ENCODE data around the gene SETD5.
A peak's percentile ranks its signal among the peaks of the same experiment; 100 is the strongest.

SETD5 gene

DNA sequence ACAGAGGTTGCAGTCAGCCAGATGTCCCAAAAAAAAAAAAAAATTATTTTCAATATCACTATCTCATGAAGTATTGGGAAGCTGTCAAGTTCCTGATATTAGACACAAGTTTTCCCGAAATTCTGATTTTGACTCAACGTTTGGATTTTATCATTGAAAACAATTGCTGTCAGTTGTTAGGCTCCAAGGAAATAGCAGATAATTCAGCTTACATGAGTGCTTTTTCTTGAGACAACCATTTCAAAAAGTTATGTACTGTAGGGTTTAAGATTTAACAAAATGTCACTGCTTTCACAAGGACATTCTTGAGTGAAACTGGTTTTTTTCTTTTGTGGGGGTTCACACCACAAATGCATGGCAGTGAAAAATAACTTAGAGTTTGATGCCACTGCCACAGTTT is 9.3 kb upstream of the SETD5 start:
- DNase-seq = no peak

DNA sequence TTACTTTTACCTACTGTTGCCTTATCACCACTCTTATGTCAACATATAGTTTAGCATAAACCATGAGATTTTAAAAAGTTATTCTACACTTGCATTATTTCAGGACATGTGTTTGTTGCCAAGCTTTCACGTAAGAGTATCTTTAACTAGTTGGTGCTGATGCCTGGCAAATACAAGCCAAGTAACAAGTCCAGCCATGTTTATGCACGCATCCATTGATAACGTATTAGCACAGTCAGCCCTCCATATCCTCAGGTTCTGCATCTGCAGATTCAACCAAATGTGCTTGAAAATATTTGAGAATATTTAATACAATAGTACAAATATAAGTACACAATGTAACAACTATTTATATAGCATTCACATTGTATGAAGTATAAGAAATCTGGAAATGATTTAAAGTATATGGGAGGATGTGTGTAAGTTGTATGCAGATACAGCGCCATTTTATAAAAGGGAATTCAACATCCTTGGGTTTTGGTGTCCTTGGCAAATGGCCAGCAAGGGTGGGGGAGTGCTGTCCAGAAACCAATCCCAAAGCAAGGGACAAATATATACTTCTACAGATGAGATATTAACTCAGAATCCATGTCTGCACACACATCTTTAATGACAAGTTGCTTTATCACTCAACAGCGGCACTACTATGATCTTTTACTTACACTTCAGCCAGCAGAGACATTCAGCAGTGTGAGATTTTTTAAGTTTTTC is 8.7 kb upstream of the SETD5 start:
- DNase-seq = no peak

DNA sequence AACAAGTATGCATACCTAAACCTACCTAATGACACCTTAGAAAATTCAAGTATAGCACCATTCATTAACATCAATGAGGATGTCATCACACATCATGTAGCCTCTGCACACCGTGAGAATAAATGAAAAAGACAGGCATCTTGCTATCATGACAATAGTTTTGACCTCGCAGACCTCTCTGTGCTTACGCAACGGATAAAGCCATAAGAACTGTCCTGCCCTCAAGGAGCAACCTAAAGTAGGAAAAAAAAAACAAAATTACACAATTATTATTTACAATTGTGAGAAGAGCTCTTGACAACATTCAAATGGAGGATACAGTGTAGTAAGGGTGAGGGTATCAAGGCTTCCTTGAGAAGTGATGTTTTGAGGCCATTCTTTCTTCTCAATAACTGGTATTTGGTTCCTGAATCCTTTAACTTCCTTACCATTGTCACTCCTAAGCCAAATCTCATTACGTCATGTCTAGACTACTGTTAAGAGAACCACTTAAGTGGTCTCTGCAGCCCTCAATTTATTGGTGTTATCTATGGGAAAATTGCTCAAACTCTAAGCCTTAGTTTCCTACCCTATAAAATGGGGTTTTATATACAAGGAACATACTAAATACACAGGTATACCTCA is 7.0 kb upstream of the SETD5 start:
- no peak for DNase-seq

DNA sequence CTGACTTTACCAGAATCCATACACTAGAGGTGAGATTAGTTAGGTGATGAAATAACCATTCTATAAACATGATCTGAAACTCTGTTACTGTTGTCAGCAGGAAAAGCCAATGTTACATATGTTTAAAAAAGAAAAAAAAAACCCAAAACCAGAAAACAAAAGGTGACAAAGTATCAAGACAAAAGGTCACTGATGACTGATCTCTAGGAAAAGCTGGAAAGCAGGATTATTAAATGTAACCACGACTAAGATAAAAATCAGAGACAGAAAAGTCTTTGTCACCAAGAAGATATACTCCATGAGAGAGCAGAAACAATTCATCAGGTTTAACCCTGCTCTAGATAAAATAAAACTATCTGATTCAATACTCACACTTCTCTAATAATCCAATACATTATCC is 5.4 kb upstream of the SETD5 start:
- DNase-seq = no peak

DNA sequence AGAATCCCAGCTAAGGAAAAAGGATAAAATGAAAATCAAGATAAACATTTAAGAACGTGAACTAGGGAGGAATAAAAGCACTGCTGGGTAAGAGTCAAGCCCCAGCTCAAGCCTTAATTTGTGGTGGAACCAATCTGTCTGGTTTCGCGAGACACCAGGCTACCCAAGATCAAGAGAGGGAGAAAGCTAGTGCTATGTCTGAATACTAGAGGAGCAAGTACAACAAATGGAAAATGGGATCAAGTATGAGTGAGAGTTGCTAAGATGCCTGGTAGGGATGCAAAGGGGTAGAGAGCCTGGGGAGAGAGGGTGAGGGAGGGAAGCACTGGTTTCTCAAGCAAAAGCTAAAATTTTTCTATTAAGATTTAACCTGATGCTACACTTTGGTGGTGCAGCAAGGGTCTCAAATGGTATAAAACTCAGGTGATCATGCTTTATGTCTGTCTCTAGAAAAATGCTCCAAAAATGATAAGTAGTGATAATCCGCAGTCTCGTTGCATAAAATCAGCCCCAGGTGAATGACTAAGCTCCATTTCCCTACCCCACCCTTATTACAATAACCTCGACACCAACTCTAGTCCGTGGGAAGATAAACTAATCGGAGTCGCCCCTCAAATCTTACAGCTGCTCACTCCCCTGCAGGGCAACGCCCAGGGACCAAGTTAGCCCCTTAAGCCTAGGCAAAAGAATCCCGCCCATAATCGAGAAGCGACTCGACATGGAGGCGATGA is 1.7 kb upstream of the SETD5 start:
- no peak for DNase-seq

DNA sequence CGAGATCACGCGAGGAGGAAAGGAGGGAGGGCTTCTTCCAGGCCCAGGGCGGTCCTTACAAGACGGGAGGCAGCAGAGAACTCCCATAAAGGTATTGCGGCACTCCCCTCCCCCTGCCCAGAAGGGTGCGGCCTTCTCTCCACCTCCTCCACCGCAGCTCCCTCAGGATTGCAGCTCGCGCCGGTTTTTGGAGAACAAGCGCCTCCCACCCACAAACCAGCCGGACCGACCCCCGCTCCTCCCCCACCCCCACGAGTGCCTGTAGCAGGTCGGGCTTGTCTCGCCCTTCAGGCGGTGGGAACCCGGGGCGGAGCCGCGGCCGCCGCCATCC is 1.1 kb upstream of the SETD5 start:
- DNase-seq = peak; percentile 79 to 88

DNA sequence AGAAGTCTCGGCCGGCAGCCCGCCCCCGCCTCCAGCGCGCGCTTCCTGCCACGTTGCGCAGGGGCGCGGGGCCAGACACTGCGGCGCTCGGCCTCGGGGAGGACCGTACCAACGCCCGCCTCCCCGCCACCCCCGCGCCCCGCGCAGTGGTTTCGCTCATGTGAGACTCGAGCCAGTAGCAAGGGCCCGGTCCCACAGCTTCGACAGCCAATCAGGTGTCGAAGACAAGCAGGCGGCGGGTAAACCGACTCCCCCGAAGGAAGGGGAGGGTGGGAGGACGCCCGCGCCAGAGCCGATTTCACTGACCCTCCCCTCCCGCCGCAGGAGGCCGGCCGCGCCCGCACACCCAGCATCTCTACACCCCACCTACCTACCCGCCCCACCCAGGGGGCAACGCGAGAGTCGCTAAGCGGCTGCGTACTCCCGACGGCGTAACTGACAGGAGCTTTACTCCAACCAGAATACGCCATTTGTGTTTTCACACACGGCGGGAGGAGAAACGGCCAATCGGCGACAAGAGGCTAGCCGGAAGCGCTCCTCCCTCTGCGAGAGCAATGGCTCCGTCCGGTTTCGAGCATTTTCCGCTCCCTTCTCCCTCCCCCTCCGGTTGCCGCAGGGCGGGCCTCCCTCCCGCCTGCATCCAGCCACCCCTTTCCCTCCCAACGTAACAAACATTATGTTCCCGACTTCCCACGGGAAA is 633 bp upstream of the SETD5 start:
- peak; percentile 93 to 95 for DNase-seq

DNA sequence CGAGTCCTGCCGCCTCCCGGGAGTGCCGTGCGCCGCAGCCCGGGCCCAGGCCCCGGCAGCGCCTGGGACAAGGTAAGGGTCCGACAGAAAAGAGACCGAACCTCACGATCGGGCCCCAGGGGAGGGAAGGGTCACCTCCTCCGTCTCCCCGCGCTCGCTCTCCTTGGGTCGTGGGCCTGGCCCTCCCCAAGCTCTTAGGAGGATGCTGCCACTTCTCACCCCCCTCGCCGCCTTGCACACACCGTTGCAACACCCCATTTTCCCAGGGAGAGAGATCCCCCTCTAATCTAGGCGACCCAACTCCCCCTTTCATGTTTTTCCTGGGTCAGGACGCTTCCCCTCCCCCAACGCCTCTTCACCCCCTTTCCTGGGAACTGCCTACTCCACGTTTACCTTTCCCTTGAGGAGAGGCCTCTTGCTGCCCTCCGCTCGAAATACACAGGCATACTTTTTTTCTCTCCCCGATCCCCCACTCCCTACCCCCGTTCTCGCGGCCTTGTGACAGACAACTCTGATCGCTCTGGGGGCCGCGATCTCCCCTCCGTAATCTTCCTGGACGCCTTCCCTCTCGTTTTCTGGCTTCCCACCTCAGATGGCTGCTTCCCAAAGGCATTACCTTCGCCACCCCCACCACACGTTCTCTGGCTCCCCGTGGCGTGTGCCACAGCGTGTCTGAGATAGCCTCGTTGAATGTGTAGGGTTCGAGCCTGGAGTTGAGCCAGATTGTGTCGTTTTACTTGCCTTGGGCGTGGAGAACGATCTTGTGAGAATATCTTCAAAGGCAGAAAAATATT is 688 bp downstream of the SETD5 start:
- DNase-seq = no peak

DNA sequence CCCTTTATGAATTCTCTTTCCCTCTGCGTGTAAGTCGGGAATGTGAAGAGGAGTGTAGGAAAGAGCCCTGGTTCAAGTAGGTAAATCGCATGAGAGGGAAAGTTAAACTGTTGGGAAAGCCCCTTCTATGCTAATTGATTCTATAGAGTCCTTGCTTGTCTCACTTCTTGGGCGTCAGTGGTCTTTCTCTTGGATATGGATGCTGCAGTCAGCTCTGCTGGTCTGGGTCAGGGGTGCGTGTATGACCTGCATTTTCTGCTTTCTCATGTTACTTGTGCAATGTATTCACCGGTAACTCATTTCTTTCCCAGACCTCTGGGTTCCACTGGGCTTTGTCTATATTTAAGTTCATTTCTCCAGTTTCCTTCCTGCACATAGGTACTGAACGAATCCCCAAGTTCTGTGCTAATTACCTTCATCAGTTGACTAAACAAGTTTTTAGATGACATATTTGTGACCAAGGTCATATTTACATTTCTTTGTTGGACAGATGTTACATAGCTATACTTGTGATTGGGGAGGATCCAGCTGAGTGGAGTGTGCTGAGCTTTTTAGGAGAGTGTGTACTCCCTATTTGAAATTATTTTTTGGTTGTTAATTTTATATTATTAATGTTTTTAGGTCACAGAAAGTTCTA is 1.4 kb downstream of the SETD5 start:
- no peak for DNase-seq

DNA sequence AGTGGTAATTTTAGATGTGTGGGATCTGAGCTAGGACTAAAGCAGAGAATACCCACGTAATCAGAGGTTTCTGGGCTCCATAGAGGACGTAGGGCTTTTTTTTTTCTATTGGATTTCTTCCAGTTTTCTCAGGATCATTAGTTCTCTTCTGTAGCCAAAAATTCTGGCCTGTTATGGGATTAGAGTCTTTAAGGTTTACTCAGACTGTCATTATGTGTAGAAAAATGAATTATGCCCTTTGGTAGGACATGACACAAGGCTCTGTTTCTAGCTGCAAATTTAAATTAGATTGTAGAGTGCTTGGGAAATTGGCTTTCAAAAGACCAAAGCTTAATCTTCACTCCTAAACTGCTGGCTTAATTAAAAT is 1.9 kb downstream of the SETD5 start:
- DNase-seq = no peak

DNA sequence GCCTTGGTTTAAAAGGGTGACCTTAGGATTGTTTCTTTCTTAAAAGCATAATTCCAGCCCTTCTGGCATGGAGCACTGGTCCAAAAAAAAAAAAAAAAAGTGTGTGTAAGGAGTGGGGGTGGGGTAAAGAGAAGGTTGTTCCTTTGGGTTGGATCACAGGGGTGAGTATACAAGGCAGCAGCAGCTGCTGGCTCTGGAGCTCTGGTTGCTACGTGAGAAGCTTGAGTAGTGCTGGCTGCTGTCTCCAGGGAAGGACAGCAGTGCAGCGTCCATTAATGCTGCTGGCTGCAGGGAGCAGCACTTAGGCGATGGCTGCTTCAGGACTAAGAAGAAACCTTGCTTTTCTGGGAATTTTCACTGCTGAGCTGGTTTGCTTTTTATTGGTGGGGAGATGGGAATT is 2.3 kb downstream of the SETD5 start:
- peak in 1 of 2 experiments; percentile 34 for DNase-seq

DNA sequence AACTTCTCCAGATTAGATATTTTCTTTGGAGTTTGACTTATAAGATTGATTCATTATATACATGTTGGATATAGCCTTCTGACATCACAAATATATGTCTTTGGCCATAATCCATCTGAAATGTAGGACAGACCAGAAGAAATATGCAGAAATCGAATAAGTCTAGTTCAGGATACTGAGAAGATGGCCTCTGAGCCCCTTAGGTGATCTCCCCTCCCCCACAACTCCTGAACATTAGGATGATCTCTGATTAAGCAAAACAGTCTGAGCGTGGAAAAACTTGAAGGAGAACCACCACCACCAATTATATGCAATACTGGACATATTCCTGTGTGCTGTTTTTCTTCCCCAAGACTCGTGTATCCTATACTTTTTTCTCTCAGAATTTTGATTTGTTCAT is 3.2 kb downstream of the SETD5 start:
- no peak for DNase-seq

DNA sequence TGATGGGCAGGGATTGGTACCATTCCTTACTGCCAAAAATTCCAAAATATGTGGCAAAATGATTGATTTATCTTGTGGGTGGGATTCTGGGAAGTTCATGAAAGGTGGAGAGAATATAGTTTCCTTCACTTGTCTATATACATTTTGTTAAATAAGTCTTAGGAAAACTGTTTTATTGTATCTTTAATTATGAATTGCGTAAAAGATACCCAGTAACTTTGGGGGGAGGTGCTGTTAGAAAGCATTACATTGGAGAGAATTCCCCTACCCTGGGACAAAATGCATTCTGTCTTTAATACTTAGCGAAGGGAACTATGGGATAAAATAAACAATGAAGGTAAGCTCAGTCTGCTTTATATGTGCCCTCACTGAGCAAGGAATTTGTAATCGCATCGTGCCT is 4.6 kb downstream of the SETD5 start:
- no peak for DNase-seq

DNA sequence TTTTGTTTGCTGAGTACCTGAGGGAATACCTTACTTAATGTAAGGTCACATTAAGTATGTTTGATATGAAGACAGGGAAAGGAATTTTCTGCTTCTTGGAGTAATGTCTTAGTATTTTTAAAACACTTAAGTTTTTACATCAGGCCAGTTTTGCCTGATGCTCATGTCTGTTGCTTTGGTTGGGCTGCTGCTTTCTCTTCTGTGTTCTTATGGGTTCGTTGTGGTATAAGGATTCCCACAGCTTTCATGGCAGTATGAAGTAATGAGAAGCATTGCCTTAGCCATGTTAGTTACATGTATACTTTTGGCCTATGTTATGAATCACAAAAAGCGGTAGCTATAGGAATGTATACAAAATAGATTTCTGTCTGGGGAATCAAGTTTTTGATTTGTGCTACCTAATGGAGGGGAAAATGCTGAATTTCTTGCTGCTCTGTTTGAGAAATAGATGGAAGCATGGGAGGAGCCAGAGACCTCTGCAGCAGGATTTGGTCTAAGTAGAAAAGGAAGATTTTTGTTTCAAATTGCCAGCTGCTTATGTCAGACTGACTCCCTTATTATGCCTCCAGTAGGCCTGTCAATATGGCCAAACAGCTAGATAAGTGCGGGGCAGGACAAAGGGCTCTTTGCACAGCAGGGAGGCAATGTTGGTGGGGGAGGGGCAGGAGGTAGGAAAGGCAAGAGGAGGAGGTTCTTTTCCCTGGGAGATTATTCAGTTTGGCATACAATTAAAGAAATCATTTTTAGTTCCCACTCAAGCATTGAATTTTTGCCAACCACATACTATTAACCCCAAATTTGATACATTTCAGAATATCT is 5.2 kb downstream of the SETD5 start:
- peak; percentile 19 to 36 for DNase-seq

DNA sequence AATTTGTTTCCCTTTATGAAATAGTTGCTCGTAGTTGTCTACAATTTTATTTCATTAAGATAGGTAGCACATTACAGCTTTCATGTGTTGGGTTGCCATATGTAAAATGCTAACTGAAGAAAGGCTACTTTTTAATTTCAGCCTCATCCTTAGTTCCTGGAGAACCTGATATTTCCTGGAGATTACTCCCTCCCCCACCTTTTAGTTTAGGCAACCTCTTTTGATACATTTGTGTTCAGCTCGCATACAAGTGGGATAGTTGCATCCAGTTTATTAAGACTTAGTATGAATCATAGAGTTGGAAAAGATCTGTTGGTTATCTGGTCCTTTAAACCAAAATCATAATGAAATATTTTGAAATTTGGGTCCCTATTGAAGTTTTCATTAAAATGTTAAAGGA is 6.0 kb downstream of the SETD5 start:
- no peak for DNase-seq

DNA sequence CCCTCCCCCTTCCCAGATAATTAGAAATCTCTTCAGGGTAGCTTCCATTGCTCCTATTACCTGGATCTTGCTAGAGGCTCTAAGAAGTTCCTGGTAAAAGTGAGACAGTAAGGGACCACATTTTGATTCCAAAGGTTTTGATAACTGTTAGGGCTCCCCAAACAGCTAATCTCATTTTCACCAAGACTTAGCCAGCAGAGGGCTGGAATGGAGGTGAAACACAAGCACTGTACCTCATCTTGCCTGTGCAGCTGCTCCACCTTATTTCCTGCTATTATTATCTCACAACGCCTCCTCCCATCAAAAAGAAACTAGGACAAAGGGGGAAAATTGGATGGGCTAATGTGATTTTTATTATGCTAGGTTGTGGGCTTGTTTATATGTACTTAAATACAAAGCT is 7.3 kb downstream of the SETD5 start:
- DNase-seq = no peak

DNA sequence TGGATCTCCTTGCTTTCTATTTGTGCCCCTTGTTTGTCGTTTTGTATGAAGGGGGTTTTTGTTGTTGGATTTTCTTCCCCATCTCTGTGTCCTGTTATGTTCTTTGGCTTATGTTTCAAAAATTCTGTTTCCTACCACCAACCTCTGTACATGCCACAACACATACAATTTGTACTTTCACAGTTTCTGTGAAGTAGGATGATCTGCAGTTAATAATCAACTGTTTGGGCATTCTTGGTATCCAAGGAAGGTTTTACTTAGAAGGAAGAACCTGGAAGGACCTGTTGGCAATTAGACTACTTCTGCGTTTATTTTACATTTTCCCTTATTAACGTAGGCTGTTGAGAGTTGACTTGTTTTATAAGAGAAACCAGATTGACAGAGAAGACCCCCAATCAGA is 8.3 kb downstream of the SETD5 start:
- no peak for DNase-seq

DNA sequence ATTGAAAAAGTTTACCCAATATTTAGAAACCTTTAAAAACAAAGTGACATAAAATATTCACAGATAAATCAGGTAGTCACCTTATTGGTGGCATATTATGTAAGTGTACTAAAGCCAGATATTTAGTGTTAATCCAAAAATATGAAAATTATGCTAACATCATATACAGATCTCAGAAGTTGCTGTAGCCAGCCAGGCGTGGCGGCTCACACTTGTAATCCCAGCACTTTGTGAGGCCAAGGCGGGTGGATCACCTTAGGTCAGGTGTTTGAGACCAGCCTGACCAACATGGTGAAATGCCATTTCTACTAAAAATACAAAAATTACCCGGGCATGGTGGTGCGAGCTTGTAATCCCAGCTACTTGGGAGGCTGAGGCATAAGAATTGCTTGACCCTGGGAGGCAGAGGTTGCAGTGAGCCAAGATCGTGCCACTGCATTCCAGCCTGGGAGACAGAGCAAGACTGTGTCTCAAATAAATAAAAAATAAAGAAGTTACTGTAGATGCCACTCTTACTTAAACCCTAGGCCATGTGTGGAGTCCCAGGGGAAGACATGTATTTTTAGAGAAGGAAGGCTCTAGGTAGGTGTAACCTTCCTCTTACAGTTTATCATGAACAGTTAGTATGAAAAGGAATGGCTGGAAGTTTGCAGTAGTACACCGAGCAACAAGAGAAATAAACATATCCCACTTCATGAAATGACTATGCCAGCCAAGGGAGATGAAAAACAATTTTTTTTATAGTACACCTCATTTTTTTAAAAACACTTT is 9.6 kb downstream of the SETD5 start:
- DNase-seq = no peak

DNA sequence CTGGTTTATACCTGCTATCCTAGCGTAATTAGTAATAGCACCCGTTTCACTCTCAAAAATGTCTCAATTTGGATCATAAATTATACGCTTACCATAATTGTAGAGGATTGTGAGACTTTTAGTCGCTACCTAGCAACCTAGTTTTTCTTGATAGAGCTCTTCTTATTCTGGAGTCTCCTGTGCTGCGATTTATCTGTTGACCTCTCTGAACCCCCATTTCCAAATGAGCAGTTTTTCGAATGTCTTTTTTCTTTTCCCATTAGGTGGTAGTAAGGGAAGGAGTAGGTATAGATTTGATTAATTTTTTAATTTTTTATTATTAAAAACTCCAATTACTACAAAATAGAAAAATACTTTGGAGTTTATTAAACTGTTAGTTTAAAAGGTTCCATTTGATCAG is 10.6 kb downstream of the SETD5 start:
- DNase-seq = no peak

DNA sequence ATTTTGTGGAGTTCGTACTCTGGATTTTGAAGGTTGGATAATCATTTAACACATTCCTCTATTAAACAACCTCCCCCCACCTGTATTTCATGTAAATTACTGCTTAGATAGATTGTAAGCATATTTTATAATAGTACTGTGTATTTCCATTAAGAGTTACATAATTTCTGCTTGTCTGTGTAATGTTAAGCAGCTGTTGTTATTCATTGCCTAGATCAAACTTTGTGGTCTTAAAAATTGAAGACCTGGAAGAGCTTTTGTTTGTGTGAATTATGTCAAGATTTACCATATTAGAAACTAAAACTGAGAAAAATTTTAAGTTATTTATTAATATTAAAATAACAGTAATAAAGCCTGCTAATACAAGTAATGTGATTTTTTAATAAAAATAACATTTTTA is 11.1 kb downstream of the SETD5 start:
- DNase-seq = no peak
